ENCODE results near the gene YPEL4.

DNA sequence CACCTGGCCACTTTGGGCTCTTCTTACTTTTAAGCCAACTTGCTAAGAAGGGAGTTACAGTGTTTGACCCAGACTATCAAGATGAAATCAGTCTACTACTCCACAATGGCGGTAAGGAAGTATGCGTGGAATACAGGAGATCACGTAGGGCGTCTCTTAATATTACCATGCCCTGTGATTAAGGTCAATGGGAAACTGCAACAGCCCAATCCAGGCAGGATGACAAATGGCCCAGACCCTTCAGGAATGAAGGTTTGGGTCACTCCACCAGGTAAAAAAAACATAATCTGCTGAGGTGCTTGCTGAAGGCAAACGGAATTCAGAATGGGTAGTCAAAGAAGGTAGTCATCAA lies 1.0 kb upstream of the YPEL4 start:
- TF ChIP-seq, protein P1, sequence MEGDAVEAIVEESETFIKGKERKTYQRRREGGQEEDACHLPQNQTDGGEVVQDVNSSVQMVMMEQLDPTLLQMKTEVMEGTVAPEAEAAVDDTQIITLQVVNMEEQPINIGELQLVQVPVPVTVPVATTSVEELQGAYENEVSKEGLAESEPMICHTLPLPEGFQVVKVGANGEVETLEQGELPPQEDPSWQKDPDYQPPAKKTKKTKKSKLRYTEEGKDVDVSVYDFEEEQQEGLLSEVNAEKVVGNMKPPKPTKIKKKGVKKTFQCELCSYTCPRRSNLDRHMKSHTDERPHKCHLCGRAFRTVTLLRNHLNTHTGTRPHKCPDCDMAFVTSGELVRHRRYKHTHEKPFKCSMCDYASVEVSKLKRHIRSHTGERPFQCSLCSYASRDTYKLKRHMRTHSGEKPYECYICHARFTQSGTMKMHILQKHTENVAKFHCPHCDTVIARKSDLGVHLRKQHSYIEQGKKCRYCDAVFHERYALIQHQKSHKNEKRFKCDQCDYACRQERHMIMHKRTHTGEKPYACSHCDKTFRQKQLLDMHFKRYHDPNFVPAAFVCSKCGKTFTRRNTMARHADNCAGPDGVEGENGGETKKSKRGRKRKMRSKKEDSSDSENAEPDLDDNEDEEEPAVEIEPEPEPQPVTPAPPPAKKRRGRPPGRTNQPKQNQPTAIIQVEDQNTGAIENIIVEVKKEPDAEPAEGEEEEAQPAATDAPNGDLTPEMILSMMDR (IDR thresholded peaks at IDR 0.05), result no peak
- TF ChIP-seq SIN3A (IDR thresholded peaks at IDR 0.05; ENCODE audit: borderline replicate concordance, low read depth, low read length) (no peak), CHD2 (IDR thresholded peaks at IDR 0.05; ENCODE audit: low read length, partially characterized antibody) (no peak), RFX5 (IDR thresholded peaks at IDR 0.05; ENCODE audit: low read length) (no peak), TAF1 (IDR thresholded peaks at IDR 0.05; ENCODE audit: borderline replicate concordance, low read depth, low read length) (no peak), USF2 (IDR thresholded peaks at IDR 0.05; ENCODE audit: borderline replicate concordance, low read depth, low read length) (no peak), YY1 (IDR thresholded peaks at IDR 0.05; ENCODE audit: low read depth) (no peak), MAX (IDR thresholded peaks at IDR 0.05; ENCODE audit: low read depth) (no peak), RAD21 (IDR thresholded peaks at IDR 0.05; ENCODE audit: low read length) (no peak), SMC3 (IDR thresholded peaks at IDR 0.05; ENCODE audit: low read depth, low read length) (no peak)
